HCT116 (cell line): ENCODE measurements around the gene FAT2. TPM values are rescaled to one million over a fixed set of nuclear protein-coding genes. Genes with fewer than 3 reads are reported as not detected.
"Not testable (repeated sequence)": the region's sequence is repeated elsewhere in the genome, so short reads cannot be mapped to it uniquely, and the experiment has no call there.

Experiments
- ATAC-seq: fragments of 200-7000 bp; cut with Tn5 transposase; 2 replicates; pipeline ENCODE4 v1.9.1; 2020; ENCODE audit warnings: mild to moderate bottlenecking, moderate library complexity
- BruUV-seq: library from RNA; stranded (reverse); fragments of 400-500 nt; replicated peaks from 2 replicates; lab custom pipeline; 2021; lab: Mats Ljungman, UMichigan
- CTCF ChIA-PET: fragments of 300-600 bp; sonication (Branson Sonifier 250); formaldehyde crosslinking; loops from one replicate; lab custom pipeline; 2021; ENCODE audit warnings: antibody characterized with exemption; lab: Charles Lee
- POLR2A ChIA-PET: fragments of 300-600, 350-600 bp; sonication (Branson Sonifier 250); formaldehyde crosslinking; loops from one replicate; lab custom pipeline; 2021; ENCODE audit warnings: antibody characterized with exemption; lab: Charles Lee
- RAD21 ChIA-PET, 2 experiments: fragments of 300-600 bp; sonication (Branson Sonifier 250); formaldehyde crosslinking; loops; one replicate each; lab custom pipeline; 2023; ENCODE audit warnings: low total read pairs in 2 of 2; ENCODE audit not compliant: uncharacterized antibody in 2 of 2, unreplicated experiment in 2 of 2, low non-redundant PET in 1 of 2; lab: Charles Lee
- DNase-seq: peaks from one replicate; pipeline ENCODE4 v3.0.0-alpha.2; 2010; ENCODE audit warnings: low read depth, low spot score
- H2AFZ ChIP-seq: fragments of 200-600 bp; shearing (Covaris generic), sonication (generic); 2 replicates; pipeline ENCODE4 v1.6.1; 2017; ENCODE audit warnings: low read depth, mixed run types, mixed read lengths, antibody characterized with exemption, low read length; ENCODE audit not compliant: poor library complexity, severe bottlenecking
- H3K27ac ChIP-seq: 2 replicates; pipeline ENCODE4 v1.5.1; 2012; ENCODE audit warnings: low read depth, low read length
- H3K27me3 ChIP-seq: fragments of 200-600 bp; sonication (generic); 2 replicates; pipeline ENCODE4 v1.6.1; 2016; ENCODE audit warnings: mixed run types, low read length, mixed read lengths; ENCODE audit not compliant: insufficient read depth
- H3K36me3 ChIP-seq, 2 experiments: fragments of 200-500 bp in 1 of 2; fragments of 200-600 bp in 1 of 2; sonication (Bioruptor generic) in 1 of 2; sonication (generic) in 1 of 2; 2 replicates each; pipeline versions ENCODE4 v1.5.1 to v1.6.1; 2014 to 2016; ENCODE audit warnings: low read length in 2 of 2, inconsistent platforms in 1 of 2, mixed read lengths in 1 of 2, mixed run types in 1 of 2; ENCODE audit not compliant: insufficient read depth in 2 of 2, control insufficient read depth in 1 of 2
- H3K4me1 ChIP-seq, 2 experiments: fragments of 200-600 bp in 1 of 2; sonication (generic) in 1 of 2; 2 replicates each; pipeline versions ENCODE4 v1.5.1 to v1.6.1; 2012 to 2017; ENCODE audit warnings: low read length in 2 of 2, inconsistent platforms in 1 of 2, mild to moderate bottlenecking in 1 of 2, mixed read lengths in 1 of 2, mixed run types in 1 of 2, moderate library complexity in 1 of 2; ENCODE audit not compliant: insufficient read depth in 2 of 2, control insufficient read depth in 1 of 2
- H3K4me2 ChIP-seq: fragments of 200-600 bp; sonication (generic); 2 replicates; pipeline ENCODE4 v1.6.1; 2017; ENCODE audit warnings: mixed run types, low read length, mixed read lengths
- H3K4me3 ChIP-seq, 2 experiments: fragments of 200-600 bp in 1 of 2; sonication (generic) in 1 of 2; replicated peaks in 1 of 2; 2 replicates each; pipeline ENCODE4 v1.5.1; 2011 to 2016; ENCODE audit warnings: low read length in 2 of 2, control low read depth in 1 of 2, low read depth in 1 of 2, mild to moderate bottlenecking in 1 of 2, mixed read lengths in 1 of 2, mixed run types in 1 of 2
- H3K79me2 ChIP-seq: fragments of 200-600 bp; sonication (generic); 2 replicates; pipeline ENCODE4 v1.6.1; 2017; ENCODE audit warnings: mild to moderate bottlenecking, mixed run types, low read length, moderate library complexity, mixed read lengths; ENCODE audit not compliant: insufficient read depth
- H3K9ac ChIP-seq: fragments of 200-600 bp; sonication (generic); 2 replicates; pipeline ENCODE4 v1.6.1; 2016; ENCODE audit warnings: low read length, mixed read lengths
- H3K9me2 ChIP-seq: fragments of 200-600 bp; sonication (generic), shearing (Covaris generic); 2 replicates; pipeline ENCODE4 v1.6.1; 2017; ENCODE audit warnings: mixed run types, mild to moderate bottlenecking, moderate library complexity; ENCODE audit not compliant: insufficient read depth
- H3K9me3 ChIP-seq, 2 experiments: fragments of 200-500 bp in 1 of 2; fragments of 200-600 bp in 1 of 2; sonication (Bioruptor generic) in 1 of 2; sonication (generic) in 1 of 2; 2 replicates each; pipeline ENCODE4 v1.6.1; 2014 to 2017; ENCODE audit warnings: low read length in 2 of 2, mixed read lengths in 2 of 2, inconsistent platforms in 1 of 2, low read depth in 1 of 2, mild to moderate bottlenecking in 1 of 2, mixed run types in 1 of 2, moderate library complexity in 1 of 2; ENCODE audit not compliant: control insufficient read depth in 1 of 2, insufficient read depth in 1 of 2
- H4K20me1 ChIP-seq: fragments of 200-600 bp; sonication (generic), shearing (Covaris generic); 2 replicates; pipeline ENCODE4 v1.6.1; 2017; ENCODE audit warnings: mixed run types, mild to moderate bottlenecking, moderate library complexity; ENCODE audit not compliant: insufficient read depth
- CBX3 ChIP-seq: IDR thresholded peaks from 2 replicates; pipeline ENCODE4 v1.6.1; 2012; ENCODE audit warnings: low read depth
- CEBPB ChIP-seq: IDR thresholded peaks from 2 replicates; pipeline ENCODE4 v1.6.1; 2012; ENCODE audit warnings: low read depth
- CTCF ChIP-seq, 3 experiments: fragments of 200-600 bp in 1 of 3; sonication (generic) in 1 of 3; IDR thresholded peaks in 2 of 3; conservative IDR thresholded peaks in 1 of 3; 2 replicates each; pipeline ENCODE4 v1.5.1; 2012 to 2017; ENCODE audit warnings: low read depth in 2 of 3, low read length in 2 of 3, antibody characterized with exemption in 1 of 3, borderline replicate concordance in 1 of 3, control low read depth in 1 of 3, mild to moderate bottlenecking in 1 of 3, mixed read lengths in 1 of 3, mixed run types in 1 of 3, moderate library complexity in 1 of 3; ENCODE audit not compliant: insufficient read depth in 1 of 3
- ELF1 ChIP-seq: IDR thresholded peaks from 2 replicates; pipeline ENCODE4 v1.6.1; 2012; ENCODE audit warnings: low read depth, borderline replicate concordance
- FOSL1 ChIP-seq: IDR thresholded peaks from 2 replicates; pipeline ENCODE4 v1.6.1; 2012; ENCODE audit warnings: low read depth
- JUND ChIP-seq: IDR thresholded peaks from 2 replicates; pipeline ENCODE4 v1.6.1; 2012
- MAX ChIP-seq: IDR thresholded peaks from 2 replicates; pipeline ENCODE4 v1.6.1; 2012
- POLR2A ChIP-seq: IDR thresholded peaks from 2 replicates; pipeline ENCODE4 v1.7.0; 2011; ENCODE audit warnings: borderline replicate concordance; ENCODE audit not compliant: insufficient read depth, insufficient read length; ENCODE audit errors: extremely low read depth
- POLR2AphosphoS5 ChIP-seq: IDR thresholded peaks from 2 replicates; pipeline ENCODE4 v1.6.1; 2011; ENCODE audit warnings: mild to moderate bottlenecking, low read depth, low read length, moderate library complexity
- RAD21 ChIP-seq: IDR thresholded peaks from 2 replicates; pipeline ENCODE4 v1.6.1; 2012; ENCODE audit warnings: low read depth, mild to moderate bottlenecking
- SRF ChIP-seq: IDR thresholded peaks from 2 replicates; pipeline ENCODE4 v1.6.1; 2012; ENCODE audit warnings: low read depth
- TCF7L2 ChIP-seq: IDR thresholded peaks from 2 replicates; pipeline ENCODE4 v1.7.0; 2011; ENCODE audit warnings: borderline replicate concordance, inconsistent platforms; ENCODE audit not compliant: insufficient read depth, insufficient read length; ENCODE audit errors: extremely low read depth
- YY1 ChIP-seq: IDR thresholded peaks from 2 replicates; pipeline ENCODE4 v1.6.1; 2011; ENCODE audit warnings: low read length, low read depth, moderate library complexity, mild to moderate bottlenecking; ENCODE audit not compliant: insufficient replicate concordance; ENCODE audit errors: extremely low read depth
- ZBTB33 ChIP-seq: IDR thresholded peaks from 2 replicates; pipeline ENCODE4 v1.6.1; 2011; ENCODE audit warnings: mild to moderate bottlenecking, low read length, moderate library complexity; ENCODE audit not compliant: insufficient replicate concordance; ENCODE audit errors: extremely low read depth
- ZFX ChIP-seq: fragments of 450-650 bp; IDR thresholded peaks from 2 replicates; pipeline ENCODE4 v1.6.1; 2017
- intact Hi-C: fragments of 100-400 bp; cut with micrococcal nuclease; formaldehyde crosslinking; loops from 2 replicates; pipeline ENCODE4 v1.10.0; 2022
- total RNA-seq: library from RNA; stranded (reverse); gene quantifications from one replicate; pipeline ENCODE4 v1.2.1, GENCODE V29; 2021; ENCODE audit not compliant: unreplicated experiment

FAT2 gene
- total RNA-seq, 1 experiment from 2014 or later, result 0.05 TPM

GRCh38 chr5:151585344-151585743 lies 5.8 kb downstream of the FAT2 start:
- H2AFZ ChIP-seq, H3K4me1 ChIP-seq, BruUV-seq, H3K9me2 ChIP-seq, CTCF ChIA-PET, ATAC-seq, H3K79me2 ChIP-seq, H3K27me3 ChIP-seq, POLR2A ChIA-PET, RAD21 ChIA-PET, H3K4me2 ChIP-seq, DNase-seq, H3K27ac ChIP-seq, H3K36me3 ChIP-seq, H3K9ac ChIP-seq, H4K20me1 ChIP-seq, H3K9me3 ChIP-seq, H3K4me3 ChIP-seq, intact Hi-C loops: not testable (repeated sequence)

- CTCF ChIA-PET, result no interaction called here
- Histone ChIP-seq H3K79me2 (no peaks in the 10 kb centered on the region), H3K4me3 (no peak overlapping the region), H3K36me3 (no peaks in the 10 kb centered on the region), H2AFZ (no peak overlapping the region), H3K4me1 (no peaks in the 10 kb centered on the region), H3K4me2 (no peak overlapping the region), H3K27me3 (no peaks in the 10 kb centered on the region; the same call in 1 of the 2 replicates), H3K27ac (no peak overlapping the region), H3K9me2 (no peaks in the 10 kb centered on the region), H3K9ac (no peak overlapping the region), H4K20me1 (no peaks in the 10 kb centered on the region), H3K9me3 (no peaks in the 10 kb centered on the region)
- intact Hi-C loops, result no loop called here
- ATAC-seq, result no peak
- DNase-seq, result no peak
- RAD21 ChIA-PET, result no interaction called here
- no TSS peak for BruUV-seq
- no peak for TF ChIP-seq YY1
- no peak for TF ChIP-seq CTCF (IDR thresholded peaks at IDR 0.05 in 2 of 3, conservative IDR thresholded peaks at IDR 0.05 in 1 of 3; ENCODE audit: borderline replicate concordance in 1 of 3, insufficient read depth in 1 of 3, low read depth in 2 of 3, low read length in 2 of 3)
- TF ChIP-seq CBX3, result no peak
- TF ChIP-seq RAD21, result no peak
- no peak for TF ChIP-seq POLR2A
- no peak for TF ChIP-seq JUND
- no peak for TF ChIP-seq ZFX
- no peak for TF ChIP-seq TCF7L2
- TF ChIP-seq MAX, result no peak
- no peak for TF ChIP-seq SRF
- TF ChIP-seq ELF1, result no peak
- no peak for TF ChIP-seq FOSL1
- TF ChIP-seq CEBPB, result no peak
- no peak for TF ChIP-seq POLR2AphosphoS5
- no peak for TF ChIP-seq ZBTB33
- POLR2A ChIA-PET, result no interaction called here
Measured at GRCh38 chr5:151584057-151584937, 6.8 kb downstream of the FAT2 start.
